ENCODE data around the gene RNF144B.

GRCh38 chr6:18362058-18362561 lies 25.0 kb upstream of the RNF144B start:
- TF ChIP-seq EZH2 (IDR thresholded peaks at IDR 0.05; ENCODE audit: low read depth) (no peak), CTCF (conservative IDR thresholded peaks at IDR 0.05) (no peak)

Data from PC-9 (cell line).